ENCODE measurements around the gene APBB3.

The APBB3 gene

DNA sequence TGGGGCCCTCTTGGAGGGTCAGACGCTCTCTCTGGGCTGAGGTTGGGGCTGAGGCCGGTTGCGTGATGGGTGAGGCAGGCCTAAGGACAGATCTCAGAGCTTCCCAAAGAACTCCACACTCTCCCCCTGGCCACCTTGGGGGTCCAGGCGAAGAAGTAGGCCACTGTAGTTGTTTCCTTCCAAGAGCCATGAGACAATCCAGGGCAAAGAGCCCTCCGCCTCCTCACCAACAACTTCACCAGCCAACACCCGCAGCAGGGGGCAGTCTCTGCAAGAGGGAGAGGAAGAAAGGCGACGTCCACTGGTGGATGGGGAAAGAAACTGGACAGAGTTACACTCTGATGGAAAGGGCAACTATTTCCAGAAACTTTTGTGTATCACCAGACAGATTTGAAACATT lies 10.9 kb upstream of the APBB3 start:
- no peak for DNase-seq (ENCODE audit: low spot score)

DNA sequence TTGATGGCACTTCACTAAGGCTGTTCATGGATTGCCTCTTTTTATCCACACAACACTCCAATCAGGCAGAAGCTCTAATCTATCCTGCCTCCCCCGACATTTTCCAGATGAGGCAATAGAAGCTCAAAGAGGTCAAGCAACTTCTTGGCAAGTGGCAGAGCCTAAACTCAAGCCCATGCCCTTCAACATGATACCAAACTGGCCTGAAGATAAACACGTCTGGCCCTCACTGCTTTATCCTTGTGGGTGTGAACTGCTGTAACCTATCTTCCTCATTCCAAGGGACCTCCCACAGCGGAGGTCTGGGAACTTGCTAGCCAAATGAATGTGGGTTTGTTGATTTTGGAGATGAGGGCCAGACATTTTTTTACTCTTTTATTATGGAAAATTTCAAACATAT lies 9.8 kb upstream of the APBB3 start:
- DNase-seq (ENCODE audit: low spot score), result no peak

DNA sequence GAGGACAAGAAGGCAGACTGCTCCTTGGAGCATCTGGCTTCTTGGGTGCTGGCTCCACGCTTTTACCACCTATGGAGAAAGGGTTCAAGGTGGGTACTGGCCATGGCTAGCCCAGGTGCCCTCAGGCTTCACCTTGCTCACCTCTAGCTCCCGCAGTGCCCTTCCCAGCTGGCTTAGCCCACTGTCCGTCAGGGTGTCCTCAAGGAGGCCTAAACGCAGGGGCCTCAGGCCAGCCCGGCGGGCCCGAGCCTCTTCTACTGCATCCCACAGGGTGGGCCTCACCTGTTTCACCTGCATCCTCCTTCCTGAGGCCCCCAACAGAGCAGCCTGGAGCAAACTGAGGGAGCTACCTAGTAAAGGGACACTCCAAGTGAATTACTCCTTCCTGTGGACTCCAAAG lies 9.3 kb upstream of the APBB3 start:
- no peak for DNase-seq (ENCODE audit: low spot score)

DNA sequence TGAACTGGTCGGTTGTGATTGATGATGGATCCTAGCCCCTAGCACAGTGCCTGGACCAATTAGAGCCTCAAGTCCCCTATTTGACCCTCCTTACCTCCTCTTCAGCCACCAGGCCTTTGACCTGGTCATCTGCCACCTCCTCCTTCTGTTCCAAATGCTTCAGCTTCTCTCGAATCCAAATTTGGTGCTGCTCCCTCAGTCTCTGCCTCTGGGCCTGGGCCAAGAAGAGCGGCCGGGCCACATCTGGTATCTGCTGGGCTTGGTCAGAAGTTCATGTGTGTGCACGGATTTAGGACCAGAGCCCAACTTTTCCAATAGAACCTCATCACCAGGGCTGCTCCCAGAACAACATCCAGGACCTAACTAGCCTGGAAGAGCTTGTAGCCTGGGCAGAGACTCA lies 6.7 kb upstream of the APBB3 start:
- no peak for DNase-seq (ENCODE audit: low spot score)

DNA sequence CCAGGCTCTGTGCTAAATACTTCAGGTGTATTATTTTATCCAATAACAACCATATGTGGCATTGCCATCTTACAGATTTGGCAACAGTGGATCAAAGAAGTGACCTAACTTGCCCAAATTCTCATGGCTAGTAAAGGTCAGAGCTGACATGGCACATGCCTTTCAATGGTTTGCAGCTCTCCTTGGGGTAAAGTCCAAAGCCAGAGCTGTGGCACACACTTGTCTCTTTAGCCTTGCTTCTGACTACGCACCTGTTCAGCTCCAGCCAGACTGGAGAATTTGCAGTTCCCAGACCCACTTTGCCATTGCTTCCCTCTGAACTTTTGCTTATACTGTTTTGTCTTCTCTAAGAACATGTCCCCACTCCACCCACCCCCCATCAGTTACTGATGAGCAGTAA lies 6.1 kb upstream of the APBB3 start:
- DNase-seq (ENCODE audit: low spot score), result no peak

DNA sequence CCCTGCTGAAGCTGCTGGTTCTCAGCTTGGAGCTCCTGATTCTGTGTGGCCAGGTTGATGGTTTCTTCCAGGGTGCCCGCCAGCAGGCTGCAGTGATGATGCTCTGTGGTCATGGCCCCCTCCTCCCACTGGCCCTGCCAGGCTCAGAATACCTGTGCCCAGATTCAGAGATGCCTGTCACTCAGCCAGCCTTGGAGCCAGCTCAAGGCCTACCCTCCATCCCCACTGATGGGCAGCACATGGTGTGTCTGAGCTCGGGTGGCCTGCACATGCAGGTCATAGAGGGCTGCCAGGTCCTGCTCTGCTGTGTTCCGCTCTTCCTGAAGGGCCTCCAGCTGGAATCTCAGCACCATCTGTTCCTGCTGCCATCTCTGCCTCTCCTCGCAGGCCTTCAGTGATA lies 5.7 kb upstream of the APBB3 start:
- DNase-seq (ENCODE audit: low spot score), result no peak

DNA sequence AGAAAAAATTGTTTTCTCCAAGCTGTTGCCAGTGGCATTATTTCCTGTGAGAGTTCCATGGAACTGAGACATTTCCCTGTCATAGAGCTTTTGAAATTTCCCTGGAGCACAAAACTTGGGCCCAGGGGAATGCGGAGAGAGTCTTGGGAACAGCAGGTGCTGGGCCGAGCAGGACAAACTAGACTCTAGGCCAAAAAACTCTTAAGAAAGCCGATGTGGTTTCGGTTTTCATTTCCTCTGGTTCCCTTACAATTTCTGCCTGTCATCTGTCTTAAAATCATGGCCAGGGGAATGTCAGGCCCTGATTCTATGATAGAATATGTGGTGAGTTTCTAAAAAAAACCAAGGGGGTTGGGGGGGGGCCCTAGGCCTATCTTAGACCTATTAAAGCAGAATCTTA lies 4.8 kb upstream of the APBB3 start:
- no peak for DNase-seq (ENCODE audit: low spot score)

DNA sequence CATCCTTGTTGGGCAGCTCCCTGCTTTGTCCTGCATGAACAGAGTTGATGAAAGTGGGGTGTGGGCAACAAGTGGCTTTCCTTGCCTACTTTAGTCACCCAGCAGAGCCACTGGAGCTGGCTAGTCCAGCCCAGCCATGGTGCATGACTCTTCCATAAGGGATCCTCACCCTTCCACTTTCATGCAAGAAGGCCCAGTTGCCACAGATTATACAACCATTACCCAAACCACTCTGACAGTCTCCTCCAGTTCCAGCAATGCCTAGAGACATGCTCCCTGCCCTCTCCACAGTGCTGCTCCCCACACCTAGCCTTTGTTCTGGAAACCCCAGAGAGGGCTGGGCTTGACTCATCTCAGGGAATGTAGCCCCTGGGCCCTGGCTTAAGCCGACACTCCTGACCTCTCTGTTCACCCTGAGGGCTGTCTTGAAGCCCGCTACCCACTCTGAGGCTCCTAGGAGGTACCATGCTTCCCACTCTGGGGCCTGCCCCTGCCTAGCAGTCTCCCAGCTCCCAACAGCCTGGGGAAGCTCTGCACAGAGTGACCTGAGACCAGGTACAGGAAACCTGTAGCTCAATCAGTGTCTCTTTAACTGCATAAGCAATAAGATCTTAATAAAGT lies 4.2 kb upstream of the APBB3 start:
- no peak for DNase-seq (ENCODE audit: low spot score)

DNA sequence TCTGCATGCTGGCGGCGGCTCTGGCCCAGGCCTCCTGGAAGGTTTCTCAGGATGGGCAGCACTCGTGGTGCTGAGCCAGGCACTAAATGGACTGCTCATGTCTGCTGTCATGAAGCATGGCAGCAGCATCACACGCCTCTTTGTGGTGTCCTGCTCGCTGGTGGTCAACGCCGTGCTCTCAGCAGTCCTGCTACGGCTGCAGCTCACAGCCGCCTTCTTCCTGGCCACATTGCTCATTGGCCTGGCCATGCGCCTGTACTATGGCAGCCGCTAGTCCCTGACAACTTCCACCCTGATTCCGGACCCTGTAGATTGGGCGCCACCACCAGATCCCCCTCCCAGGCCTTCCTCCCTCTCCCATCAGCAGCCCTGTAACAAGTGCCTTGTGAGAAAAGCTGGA lies 3.5 kb upstream of the APBB3 start:
- no peak for DNase-seq (ENCODE audit: low spot score)

DNA sequence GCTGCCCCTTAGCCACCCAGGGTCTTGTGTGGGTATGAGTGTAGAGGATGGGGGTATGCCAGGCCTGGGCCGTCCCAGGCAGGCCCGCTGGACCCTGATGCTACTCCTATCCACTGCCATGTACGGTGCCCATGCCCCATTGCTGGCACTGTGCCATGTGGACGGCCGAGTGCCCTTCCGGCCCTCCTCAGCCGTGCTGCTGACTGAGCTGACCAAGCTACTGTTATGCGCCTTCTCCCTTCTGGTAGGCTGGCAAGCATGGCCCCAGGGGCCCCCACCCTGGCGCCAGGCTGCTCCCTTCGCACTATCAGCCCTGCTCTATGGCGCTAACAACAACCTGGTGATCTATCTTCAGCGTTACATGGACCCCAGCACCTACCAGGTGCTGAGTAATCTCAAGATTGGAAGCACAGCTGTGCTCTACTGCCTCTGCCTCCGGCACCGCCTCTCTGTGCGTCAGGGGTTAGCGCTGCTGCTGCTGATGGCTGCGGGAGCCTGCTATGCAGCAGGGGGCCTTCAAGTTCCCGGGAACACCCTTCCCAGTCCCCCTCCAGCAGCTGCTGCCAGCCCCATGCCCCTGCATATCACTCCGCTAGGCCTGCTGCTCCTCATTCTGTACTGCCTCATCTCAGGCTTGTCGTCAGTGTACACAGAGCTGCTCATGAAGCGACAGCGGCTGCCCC lies 2.9 kb upstream of the APBB3 start:
- DNase-seq (ENCODE audit: low spot score), result no peak

DNA sequence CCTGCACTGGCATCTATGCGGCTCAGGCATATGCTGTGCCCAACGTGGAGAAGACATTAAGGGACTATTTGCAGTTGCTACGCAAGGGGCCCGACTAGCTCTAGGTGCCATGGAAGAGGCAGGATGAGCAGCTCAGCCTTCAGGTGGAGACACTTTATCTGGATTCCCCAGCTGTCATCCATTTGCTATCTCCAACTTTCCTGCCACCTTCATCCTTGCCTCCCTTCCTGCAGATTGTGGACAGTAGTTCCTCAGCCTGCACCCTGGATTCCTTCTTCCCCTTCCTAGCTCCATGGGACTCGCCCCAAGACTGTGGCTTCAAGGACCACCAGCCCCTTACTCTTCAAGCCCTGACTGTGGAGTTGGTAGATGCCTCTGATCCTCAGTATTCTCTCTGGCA lies 2.3 kb upstream of the APBB3 start:
- no peak for DNase-seq (ENCODE audit: low spot score)

DNA sequence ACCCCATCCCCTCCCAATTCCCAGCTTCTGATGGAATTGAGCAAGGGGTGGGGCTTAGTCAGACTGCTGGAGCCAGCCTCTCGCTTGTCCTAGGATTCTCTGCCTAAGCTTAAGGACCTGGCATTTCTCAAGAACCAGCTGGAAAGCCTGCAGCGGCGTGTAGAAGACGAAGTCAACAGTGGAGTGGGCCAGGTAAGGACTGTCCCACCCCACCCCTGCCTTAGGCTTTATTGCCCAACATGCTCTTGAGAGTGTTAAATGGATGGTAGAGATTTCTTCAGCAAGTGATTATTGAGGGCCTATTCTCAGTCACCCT lies 1.3 kb upstream of the APBB3 start:
- DNase-seq (ENCODE audit: low spot score), result no peak

DNA sequence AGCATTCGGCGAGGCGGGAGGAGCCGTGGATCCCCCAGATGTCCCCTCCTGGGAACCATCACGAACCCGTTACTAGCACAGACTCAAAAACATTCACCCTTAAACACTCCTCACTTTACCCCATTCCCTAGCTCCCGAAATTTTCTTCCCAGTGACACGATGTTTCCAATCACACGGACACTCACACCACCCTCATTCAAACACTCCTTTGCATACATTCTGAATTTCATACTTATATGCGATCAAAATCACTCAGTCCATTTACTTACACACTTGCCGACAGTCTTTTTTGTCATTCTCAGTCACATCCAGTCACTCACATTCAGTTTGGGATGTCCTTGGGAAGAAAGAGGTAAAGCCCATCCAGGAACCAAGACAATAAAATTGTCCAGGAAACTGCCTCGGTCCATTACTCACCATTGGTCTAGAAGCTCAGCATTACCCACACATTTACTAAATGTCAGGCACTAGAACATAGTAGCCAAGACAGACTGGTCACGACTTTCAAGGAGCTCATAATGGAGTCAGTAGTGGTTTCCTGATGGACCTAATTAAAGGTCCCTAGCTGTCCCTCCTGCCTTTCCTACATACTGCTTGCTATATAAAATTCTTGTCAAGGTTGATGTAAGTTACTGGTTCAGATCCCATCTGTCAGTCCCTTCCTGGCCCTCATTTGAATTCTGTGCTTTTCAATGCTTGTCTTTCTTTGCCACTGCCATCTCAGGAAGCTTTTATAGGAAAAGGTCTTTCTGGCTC lies 804 bp upstream of the APBB3 start:
- peak; percentile 63 for DNase-seq (ENCODE audit: low spot score)

DNA sequence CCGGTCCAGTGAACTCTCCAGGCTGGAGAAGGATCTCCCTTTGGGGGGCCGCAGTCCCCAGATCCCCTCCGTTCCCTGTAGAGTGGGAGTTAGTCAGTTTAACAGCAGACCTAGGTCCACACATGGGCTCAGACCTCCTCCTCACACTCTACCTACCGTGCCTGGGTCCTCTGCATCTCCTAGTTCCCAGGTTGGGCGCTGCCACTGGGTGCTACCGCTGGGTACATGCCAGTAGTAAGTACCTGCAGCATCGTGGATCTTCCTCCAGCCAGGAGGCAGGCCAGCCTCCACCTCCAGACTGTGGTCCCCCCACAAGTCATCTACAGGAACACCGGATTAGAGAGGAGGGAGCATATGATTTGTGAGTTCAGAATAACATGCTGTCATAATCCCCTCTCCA lies 802 bp downstream of the APBB3 start:
- no peak for DNase-seq (ENCODE audit: low spot score)

DNA sequence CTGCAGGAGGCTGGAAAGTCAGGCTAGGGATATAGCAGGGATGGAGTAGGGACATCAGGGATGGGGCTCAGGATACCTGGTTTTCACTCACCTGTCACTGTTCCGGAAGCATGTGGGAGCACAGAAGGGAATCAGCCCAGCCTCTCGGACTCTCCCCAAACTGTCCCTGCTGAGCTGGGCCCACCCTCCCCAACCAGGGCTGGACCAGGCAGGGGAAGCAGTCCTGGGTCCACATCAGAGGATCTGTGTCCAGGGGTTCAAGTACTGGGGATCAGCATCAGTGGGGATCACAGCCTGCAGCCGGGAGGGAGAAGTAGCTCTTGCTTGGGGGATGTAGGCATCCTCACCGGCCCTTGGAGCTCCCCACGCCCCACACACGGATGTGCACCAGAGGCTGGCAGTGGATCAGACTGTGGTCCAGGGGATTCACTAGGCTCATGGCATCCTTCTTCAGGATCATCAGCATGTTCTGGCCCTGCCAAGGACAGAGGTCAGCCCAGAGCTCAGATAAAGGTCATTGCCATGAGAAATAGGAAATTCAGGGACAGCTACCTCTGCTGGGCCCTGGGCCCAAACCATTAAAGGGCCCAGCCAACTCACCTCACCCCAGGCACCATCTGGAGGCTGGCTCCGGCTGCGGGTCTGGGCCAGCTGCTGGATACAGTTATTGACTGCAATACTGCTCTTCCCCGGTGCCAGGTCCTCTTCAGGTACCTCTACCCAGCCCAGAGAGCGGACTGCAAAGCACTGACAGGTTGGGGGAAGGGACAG lies 2.5 kb downstream of the APBB3 start:
- DNase-seq (ENCODE audit: low spot score), result no peak

DNA sequence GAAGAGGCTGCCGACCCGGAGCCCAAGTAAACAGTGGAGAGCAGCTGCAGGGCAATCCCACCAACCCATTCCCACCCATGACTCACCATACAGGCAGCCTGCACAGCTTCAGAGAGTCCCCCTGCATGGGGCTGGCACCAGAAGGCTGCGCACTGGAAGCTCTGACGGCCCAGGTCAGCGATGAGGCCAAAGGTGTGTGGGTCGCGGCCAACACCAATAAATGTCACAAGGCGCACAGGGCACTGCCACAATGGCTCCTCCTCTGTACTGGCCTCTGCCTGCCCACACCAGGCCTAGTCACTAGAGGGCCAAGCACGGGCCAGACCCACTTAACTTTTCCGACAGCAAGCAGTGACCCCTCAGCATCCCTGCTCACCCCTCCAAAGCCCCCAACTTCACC lies 4.2 kb downstream of the APBB3 start:
- DNase-seq (ENCODE audit: low spot score), result no peak

DNA sequence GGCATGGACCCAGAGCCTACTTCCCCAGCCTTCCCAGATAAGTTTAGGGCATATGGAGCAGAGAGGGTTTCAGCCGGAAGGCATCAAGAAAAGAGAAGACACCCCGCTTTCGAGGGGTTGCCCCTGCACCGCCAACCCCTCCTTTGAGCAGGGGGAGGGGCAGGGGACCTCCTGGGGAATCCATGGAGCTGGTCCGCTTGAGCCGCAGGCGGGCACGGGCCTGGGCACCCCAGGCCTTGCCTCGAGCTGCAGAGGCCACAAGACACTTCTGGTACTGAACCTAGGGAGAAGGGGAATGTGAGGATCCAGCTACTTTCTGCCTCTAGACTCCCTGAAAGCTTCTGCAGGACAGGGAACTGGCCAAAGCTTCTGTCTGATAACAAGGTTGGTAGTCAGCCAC lies 5.9 kb downstream of the APBB3 start:
- no peak for DNase-seq (ENCODE audit: low spot score)

DNA sequence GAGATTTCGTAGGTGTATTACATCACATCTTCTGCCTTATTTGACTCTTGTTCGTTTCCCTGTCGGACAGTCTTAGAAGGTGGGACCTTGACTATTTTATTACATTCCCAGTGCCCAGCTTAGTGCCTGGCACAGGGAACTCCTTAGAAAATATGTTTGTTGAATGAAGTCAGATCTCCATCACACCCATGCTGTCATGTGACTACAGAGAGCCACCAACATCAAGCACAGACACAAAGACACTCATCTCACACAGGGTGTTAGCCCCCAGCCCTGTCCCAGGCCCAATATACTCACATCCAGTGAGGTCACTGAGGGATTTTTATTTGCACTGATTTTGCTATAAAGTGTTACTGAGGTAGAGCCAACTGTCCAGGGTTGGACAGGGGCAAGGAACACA lies 6.4 kb downstream of the APBB3 start:
- DNase-seq (ENCODE audit: low spot score), result no peak

DNA sequence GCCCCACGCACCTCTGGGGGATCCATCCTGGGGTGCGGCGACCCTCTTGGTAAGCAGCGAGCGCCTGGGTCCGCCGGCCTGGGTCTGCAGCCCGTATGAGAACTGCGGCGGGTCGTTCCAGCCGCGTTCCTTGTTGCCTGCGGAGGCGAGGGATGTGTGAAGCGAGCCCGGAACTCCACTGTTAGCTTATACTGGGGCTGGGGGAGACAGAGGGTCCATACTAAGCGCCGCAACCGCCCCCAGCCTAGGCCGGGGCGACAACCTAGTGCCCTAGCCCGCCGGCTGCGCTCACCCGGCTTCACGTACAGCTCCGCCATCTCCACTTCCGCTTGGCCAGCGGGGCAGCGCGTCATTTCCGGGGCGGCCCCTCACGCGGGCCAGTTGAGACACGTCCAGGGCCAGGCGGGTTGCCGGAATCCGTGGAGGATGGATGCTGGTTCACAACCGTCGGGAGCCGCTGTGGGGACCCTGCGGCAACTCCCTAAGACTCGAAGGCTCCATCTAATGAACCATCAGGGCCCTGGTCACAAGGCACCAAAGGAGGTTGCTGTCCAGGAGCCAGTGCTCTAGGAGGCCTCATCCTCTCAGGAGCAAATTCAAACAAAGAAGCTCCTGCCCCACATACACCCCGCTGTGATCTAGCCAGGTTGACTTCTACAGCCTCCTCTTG lies 7.1 kb downstream of the APBB3 start, which contains the start of gene SRA1:
TSS of gene SRA1 (minus strand) at position 338 of the 670 bp plus-strand sequence. CDS start at position 317, 21 bp downstream.
- peak; percentile 91 for DNase-seq (ENCODE audit: low spot score)

DNA sequence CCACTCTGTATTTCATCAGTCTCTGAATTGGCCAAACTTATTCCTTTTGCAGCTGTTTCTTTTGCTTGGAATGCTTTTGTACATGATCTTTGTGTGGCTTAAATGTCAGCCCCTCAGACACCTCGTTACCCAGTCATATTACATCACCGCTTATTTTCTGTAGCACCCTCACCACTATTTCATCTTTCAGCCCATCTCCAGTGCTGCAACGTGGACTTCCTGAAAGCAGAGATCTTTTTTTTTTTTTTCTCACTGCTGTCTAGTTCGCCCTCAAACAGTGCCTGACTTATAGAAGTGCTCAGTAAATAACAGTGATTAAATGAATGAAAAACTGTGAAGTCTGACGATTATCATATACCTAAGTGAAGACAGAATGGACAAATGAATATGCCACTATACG lies 8.0 kb downstream of the APBB3 start:
- DNase-seq (ENCODE audit: low spot score), result no peak

DNA sequence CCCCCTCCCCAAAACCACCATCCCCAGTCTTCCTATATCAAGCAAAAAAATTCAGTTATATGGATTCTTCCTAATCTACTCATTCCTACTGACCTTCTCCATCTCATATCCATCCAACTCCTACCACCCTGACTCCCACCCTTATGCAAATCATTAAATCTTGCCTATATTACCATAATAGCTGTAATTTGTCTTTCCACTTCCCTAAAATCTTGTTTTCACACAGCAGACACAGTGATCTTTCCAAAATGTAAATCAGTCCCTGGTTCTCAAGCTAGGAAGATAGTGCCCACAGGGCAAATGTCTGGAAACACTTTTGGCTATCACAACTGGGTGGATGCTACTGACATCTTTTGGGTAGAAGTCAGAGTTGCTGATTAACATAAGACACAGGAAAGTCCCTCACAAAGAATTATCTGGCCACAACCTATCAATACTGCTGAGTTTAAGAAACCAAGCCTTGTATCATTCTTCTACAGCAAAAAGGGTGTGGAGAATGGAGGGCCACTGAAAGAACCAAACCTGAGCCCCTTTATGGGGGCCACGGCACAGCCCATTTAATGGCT lies 8.6 kb downstream of the APBB3 start:
- no peak for DNase-seq (ENCODE audit: low spot score)

DNA sequence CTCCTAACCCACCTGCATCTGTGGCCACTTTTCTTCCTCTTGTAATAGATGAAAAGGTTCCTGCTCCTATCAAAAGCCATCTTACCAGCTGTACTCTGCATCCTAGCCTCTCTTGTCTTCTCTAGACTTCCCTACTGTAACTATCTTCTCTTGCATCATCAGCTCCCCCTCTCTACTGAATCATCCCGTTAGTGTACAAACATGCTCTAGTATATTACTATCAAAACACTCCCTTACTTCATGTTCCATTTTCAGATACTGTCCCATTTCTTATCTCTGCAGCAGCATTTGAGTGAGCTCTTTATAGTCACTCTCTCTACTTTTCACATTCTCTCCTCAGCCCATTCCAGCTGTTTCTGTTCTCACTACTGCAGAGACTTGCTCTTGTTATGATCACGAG lies 9.9 kb downstream of the APBB3 start:
- no peak for DNase-seq (ENCODE audit: low spot score)
